OCI-LY1 (cell line): ENCODE results near the gene BCL11A.

Experiments
- CTCF ChIP-seq: fragments of 200-600 bp; sonication (generic), shearing (Covaris generic); IDR thresholded peaks from 2 replicates; pipeline ENCODE4 v1.5.1; 2017; ENCODE audit warnings: mild to moderate bottlenecking, antibody characterized with exemption, low read length, moderate library complexity, mixed read lengths
- EZH2 ChIP-seq: fragments of 200-600 bp; sonication (generic), shearing (Covaris generic); IDR thresholded peaks from 2 replicates; pipeline ENCODE4 v1.8.0; 2017; ENCODE audit warnings: borderline replicate concordance, mixed run types, mild to moderate bottlenecking, antibody characterized with exemption, low read length, moderate library complexity, mixed read lengths

DNA sequence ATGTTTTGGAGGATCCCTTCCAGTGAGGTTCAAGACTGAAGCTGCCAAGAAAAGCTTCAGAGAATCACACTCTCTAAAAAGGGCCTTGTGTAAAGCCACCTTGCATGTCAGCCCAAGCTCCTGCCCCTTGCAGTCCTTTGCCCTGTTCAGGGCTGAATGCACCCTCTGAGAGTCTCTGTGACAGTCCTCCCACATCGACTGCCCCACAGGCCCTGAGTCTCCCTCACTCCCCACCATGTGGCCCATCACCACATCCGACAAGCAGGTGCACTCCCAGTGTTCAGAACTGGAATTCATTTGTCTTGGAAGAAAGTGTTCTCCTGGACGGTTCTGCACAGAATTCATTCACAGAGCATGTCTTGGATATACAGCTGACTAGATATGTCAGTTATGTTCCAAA, 31.0 kb downstream of the BCL11A start:
- TF ChIP-seq CTCF (no peak), EZH2 (no peak)
